Mammary epithelial cell (primary cell): ENCODE data around the gene MYL10.

Source experiments
- CTCF ChIP-seq, 2 donors: IDR thresholded peaks in 1 of 2; conservative IDR thresholded peaks in 1 of 2; 2 replicates each; pipeline ENCODE4 v1.5.1; 2011 to 2012; ENCODE audit warnings: inconsistent platforms in 2 of 2, low read length in 2 of 2, mild to moderate bottlenecking in 2 of 2, control low read depth in 1 of 2, low read depth in 1 of 2; ENCODE audit not compliant: insufficient read depth in 1 of 2; ENCODE audit errors: extremely low read depth in 1 of 2
- EZH2 ChIP-seq: IDR thresholded peaks from 2 replicates; pipeline ENCODE4 v1.6.1; 2012; ENCODE audit warnings: low read length, inconsistent platforms, borderline replicate concordance

GRCh38 chr7:101591504-101591903 lies 37.6 kb downstream of the MYL10 start:
- TF ChIP-seq CTCF (conservative IDR thresholded peaks at IDR 0.05 in 1 of 2, IDR thresholded peaks at IDR 0.05 in 1 of 2; ENCODE audit: extremely low read depth in 1 of 2, insufficient read depth in 1 of 2, low read depth in 1 of 2, low read length in 2 of 2) (no peak), EZH2 (no peak)
